ENCODE results near the gene IMMP2L. TPM values are rescaled to one million over a fixed set of nuclear protein-coding genes. Genes with fewer than 3 reads are reported as not detected.

Gene IMMP2L
- total RNA-seq, 1 donor from 2014 or later, result 20.0 TPM

GRCh38 chr7:110786328-110786965 lies 775.8 kb downstream of the IMMP2L start:
- no peak overlapping the region for H3K27ac Mint-ChIP-seq
- H3K4me1 Mint-ChIP-seq (ENCODE audit: low read depth), result peaks cover 7% of the 10 kb centered on the region
- H3K36me3 Mint-ChIP-seq (ENCODE audit: low read depth), result no peaks in the 10 kb centered on the region
- intact Hi-C loops (cut with micrococcal nuclease), result no loop called here
- no peaks in the 10 kb centered on the region for H3K9me3 Mint-ChIP-seq
- no peak for DNase-seq (ENCODE audit: low spot score)
- no peak overlapping the region for H3K4me3 Mint-ChIP-seq (ENCODE audit: low read depth)
- peaks cover 8% of the 10 kb centered on the region for H3K27me3 Mint-ChIP-seq (ENCODE audit: low read depth)

GRCh38 chr7:110784749-110785148 lies 777.5 kb downstream of the IMMP2L start:
- no peak overlapping the region for H3K4me3 Mint-ChIP-seq (ENCODE audit: low read depth)
- H3K9me3 Mint-ChIP-seq, result no peaks in the 10 kb centered on the region
- peaks cover 7% of the 10 kb centered on the region for H3K4me1 Mint-ChIP-seq (ENCODE audit: low read depth)
- no peaks in the 10 kb centered on the region for H3K36me3 Mint-ChIP-seq (ENCODE audit: low read depth)
- H3K27me3 Mint-ChIP-seq (ENCODE audit: low read depth), result peaks cover 8% of the 10 kb centered on the region
- no peak for DNase-seq (ENCODE audit: low spot score)
- no peak overlapping the region for H3K27ac Mint-ChIP-seq
- intact Hi-C loops (cut with micrococcal nuclease), result no loop called here

- H3K9me3 Mint-ChIP-seq, result no peaks in the 10 kb centered on the region
- no peak overlapping the region for H3K4me3 Mint-ChIP-seq (ENCODE audit: low read depth)
- intact Hi-C loops (cut with micrococcal nuclease), result no loop called here
- no peaks in the 10 kb centered on the region for H3K36me3 Mint-ChIP-seq (ENCODE audit: low read depth)
- no peak for DNase-seq (ENCODE audit: low spot score)
- no peak overlapping the region for H3K27ac Mint-ChIP-seq
- H3K4me1 Mint-ChIP-seq (ENCODE audit: low read depth), result peaks cover 10% of the 10 kb centered on the region
- peaks cover 8% of the 10 kb centered on the region for H3K27me3 Mint-ChIP-seq (ENCODE audit: low read depth)
Observed at GRCh38 chr7:110780712-110781111, 781.6 kb downstream of the IMMP2L start.

GRCh38 chr7:110779339-110779738 lies 783.0 kb downstream of the IMMP2L start:
- intact Hi-C loops (cut with micrococcal nuclease), result loop anchor here (10.0 kb wide), 1 partner anchor 245 kb away; no protein-coding TSS in a partner anchor
- no peak for DNase-seq (ENCODE audit: low spot score)
- Mint-ChIP-seq H3K9me3 (no peaks in the 10 kb centered on the region), H3K4me3 (ENCODE audit: low read depth) (no peak overlapping the region), H3K36me3 (ENCODE audit: low read depth) (no peaks in the 10 kb centered on the region), H3K27ac (no peak overlapping the region), H3K27me3 (ENCODE audit: low read depth) (peaks cover 6% of the 10 kb centered on the region), H3K4me1 (ENCODE audit: low read depth) (peaks cover 10% of the 10 kb centered on the region)

- no peaks in the 10 kb centered on the region for H3K27me3 Mint-ChIP-seq (ENCODE audit: low read depth)
- H3K4me1 Mint-ChIP-seq (ENCODE audit: low read depth), result peaks cover 12% of the 10 kb centered on the region
- no peaks in the 10 kb centered on the region for H3K9me3 Mint-ChIP-seq
- intact Hi-C loops (cut with micrococcal nuclease), result loop anchor here (10.0 kb wide), 1 partner anchor 250 kb away; no protein-coding TSS in a partner anchor
- no peak overlapping the region for H3K4me3 Mint-ChIP-seq (ENCODE audit: low read depth)
- H3K36me3 Mint-ChIP-seq (ENCODE audit: low read depth), result no peaks in the 10 kb centered on the region
- no peak for DNase-seq (ENCODE audit: low spot score)
- H3K27ac Mint-ChIP-seq, result no peak overlapping the region
Observed at GRCh38 chr7:110775046-110775445, 787.2 kb downstream of the IMMP2L start.

GRCh38 chr7:110774071-110774470 lies 788.2 kb downstream of the IMMP2L start:
- no peaks in the 10 kb centered on the region for H3K27me3 Mint-ChIP-seq (ENCODE audit: low read depth)
- no peaks in the 10 kb centered on the region for H3K9me3 Mint-ChIP-seq
- no peak for DNase-seq (ENCODE audit: low spot score)
- H3K27ac Mint-ChIP-seq, result no peak overlapping the region
- intact Hi-C loops (cut with micrococcal nuclease), result loop anchor here (5.0 to 10.0 kb wide), 2 partner anchors 251 to 313 kb away; no protein-coding TSS in a partner anchor
- peaks cover 8% of the 10 kb centered on the region for H3K4me1 Mint-ChIP-seq (ENCODE audit: low read depth)
- H3K4me3 Mint-ChIP-seq (ENCODE audit: low read depth), result no peak overlapping the region
- H3K36me3 Mint-ChIP-seq (ENCODE audit: low read depth), result no peaks in the 10 kb centered on the region

GRCh38 chr7:110772615-110773014 lies 789.7 kb downstream of the IMMP2L start:
- Mint-ChIP-seq H3K4me1 (ENCODE audit: low read depth) (peaks cover 8% of the 10 kb centered on the region), H3K4me3 (ENCODE audit: low read depth) (no peak overlapping the region), H3K27ac (no peak overlapping the region), H3K9me3 (no peaks in the 10 kb centered on the region), H3K36me3 (ENCODE audit: low read depth) (no peaks in the 10 kb centered on the region), H3K27me3 (ENCODE audit: low read depth) (no peaks in the 10 kb centered on the region)
- intact Hi-C loops (cut with micrococcal nuclease), result loop anchor here (5.0 to 10.0 kb wide), 2 partner anchors 252 to 315 kb away; no protein-coding TSS in a partner anchor
- no peak for DNase-seq (ENCODE audit: low spot score)

GRCh38 chr7:110771717-110772116 lies 790.6 kb downstream of the IMMP2L start:
- H3K4me1 Mint-ChIP-seq (ENCODE audit: low read depth), result peaks cover 8% of the 10 kb centered on the region
- intact Hi-C loops (cut with micrococcal nuclease), result loop anchor here (5.0 to 10.0 kb wide), 2 partner anchors 253 to 316 kb away; no protein-coding TSS in a partner anchor

GRCh38 chr7:110767550-110768110 lies 794.7 kb downstream of the IMMP2L start:
- no peak for DNase-seq (ENCODE audit: low spot score)
- intact Hi-C loops (cut with micrococcal nuclease), result no loop called here
- Mint-ChIP-seq H3K4me3 (ENCODE audit: low read depth) (no peak overlapping the region), H3K4me1 (ENCODE audit: low read depth) (peaks cover 8% of the 10 kb centered on the region), H3K9me3 (no peaks in the 10 kb centered on the region), H3K27ac (no peak overlapping the region), H3K36me3 (ENCODE audit: low read depth) (no peaks in the 10 kb centered on the region), H3K27me3 (ENCODE audit: low read depth) (peaks cover 8% of the 10 kb centered on the region)

More at GRCh38 chr7:110771717-110772116, 790.6 kb downstream of the IMMP2L start:
- no peak overlapping the region for H3K4me3 Mint-ChIP-seq (ENCODE audit: low read depth)
- H3K9me3 Mint-ChIP-seq, result no peaks in the 10 kb centered on the region
- no peaks in the 10 kb centered on the region for H3K36me3 Mint-ChIP-seq (ENCODE audit: low read depth)
- no peak overlapping the region for H3K27ac Mint-ChIP-seq
- DNase-seq (ENCODE audit: low spot score), result no peak
- peaks cover 3% of the 10 kb centered on the region for H3K27me3 Mint-ChIP-seq (ENCODE audit: low read depth)

GRCh38 chr7:110766864-110767263 lies 795.4 kb downstream of the IMMP2L start:
- intact Hi-C loops (cut with micrococcal nuclease), result no loop called here
- H3K27me3 Mint-ChIP-seq (ENCODE audit: low read depth), result peaks cover 8% of the 10 kb centered on the region
- no peak overlapping the region for H3K4me3 Mint-ChIP-seq (ENCODE audit: low read depth)
- H3K36me3 Mint-ChIP-seq (ENCODE audit: low read depth), result no peaks in the 10 kb centered on the region
- peaks cover 7% of the 10 kb centered on the region for H3K4me1 Mint-ChIP-seq (ENCODE audit: low read depth)
- no peak overlapping the region for H3K27ac Mint-ChIP-seq
- no peaks in the 10 kb centered on the region for H3K9me3 Mint-ChIP-seq
- DNase-seq (ENCODE audit: low spot score), result no peak

GRCh38 chr7:110764852-110765251 lies 797.4 kb downstream of the IMMP2L start:
- Mint-ChIP-seq H3K4me3 (ENCODE audit: low read depth) (no peak overlapping the region), H3K4me1 (ENCODE audit: low read depth) (no peaks in the 10 kb centered on the region), H3K36me3 (ENCODE audit: low read depth) (no peaks in the 10 kb centered on the region), H3K27me3 (ENCODE audit: low read depth) (peaks cover 8% of the 10 kb centered on the region), H3K9me3 (no peaks in the 10 kb centered on the region), H3K27ac (no peak overlapping the region)
- intact Hi-C loops (cut with micrococcal nuclease), result no loop called here
- DNase-seq (ENCODE audit: low spot score), result no peak

- H3K27me3 Mint-ChIP-seq (ENCODE audit: low read depth), result peaks cover 8% of the 10 kb centered on the region
- no peaks in the 10 kb centered on the region for H3K4me1 Mint-ChIP-seq (ENCODE audit: low read depth)
- no peaks in the 10 kb centered on the region for H3K9me3 Mint-ChIP-seq
- intact Hi-C loops (cut with micrococcal nuclease), result no loop called here
- no peak overlapping the region for H3K27ac Mint-ChIP-seq
- H3K4me3 Mint-ChIP-seq (ENCODE audit: low read depth), result no peak overlapping the region
- DNase-seq (ENCODE audit: low spot score), result no peak
- H3K36me3 Mint-ChIP-seq (ENCODE audit: low read depth), result no peaks in the 10 kb centered on the region
Observed at GRCh38 chr7:110762546-110763225, 799.6 kb downstream of the IMMP2L start.

- no peak overlapping the region for H3K4me3 Mint-ChIP-seq (ENCODE audit: low read depth)
- H3K27ac Mint-ChIP-seq, result no peak overlapping the region
- H3K4me1 Mint-ChIP-seq (ENCODE audit: low read depth), result peaks cover 3% of the 10 kb centered on the region
- H3K36me3 Mint-ChIP-seq (ENCODE audit: low read depth), result no peaks in the 10 kb centered on the region
- intact Hi-C loops (cut with micrococcal nuclease), result no loop called here
- DNase-seq (ENCODE audit: low spot score), result no peak
- H3K9me3 Mint-ChIP-seq, result no peaks in the 10 kb centered on the region
- peaks cover 4% of the 10 kb centered on the region for H3K27me3 Mint-ChIP-seq (ENCODE audit: low read depth)
Observed at GRCh38 chr7:110760341-110760740, 802.0 kb downstream of the IMMP2L start.

All from activated T-helper 2 cell treated with anti-CD3 and anti-CD28 coated beads, Interferon-gamma antibody, Interleukin-2, Interleukin-4, amounts not matched to agents 10 μg/mL and 5 μg/mL and 100 μg/mL, durations not matched to agents 14 hours and 24 hours and 36 hours (primary cell).